Peyer's patch (tissue), 4 donors: ENCODE data around the gene TERT.

Experiments used
- POLR2A ChIP-seq, 2 donors: fragments of 450-650 bp; IDR thresholded peaks; one replicate each; pipeline ENCODE4 v1.5.1; 2017; ENCODE audit warnings: antibody characterized with exemption in 2 of 2, mild to moderate bottlenecking in 2 of 2, moderate library complexity in 2 of 2
- TF ChIP-seq, protein P1 (sequence below), 6 experiments: fragments of 450-650 bp in 4 of 6; fragments of 200-600 bp in 2 of 6; sonication (generic) in 1 of 6; IDR thresholded peaks; one replicate each; pipeline ENCODE4 v1.5.1; 2017 to 2019; ENCODE audit warnings: antibody characterized with exemption in 6 of 6, mild to moderate bottlenecking in 3 of 6, moderate library complexity in 1 of 6

DNA sequence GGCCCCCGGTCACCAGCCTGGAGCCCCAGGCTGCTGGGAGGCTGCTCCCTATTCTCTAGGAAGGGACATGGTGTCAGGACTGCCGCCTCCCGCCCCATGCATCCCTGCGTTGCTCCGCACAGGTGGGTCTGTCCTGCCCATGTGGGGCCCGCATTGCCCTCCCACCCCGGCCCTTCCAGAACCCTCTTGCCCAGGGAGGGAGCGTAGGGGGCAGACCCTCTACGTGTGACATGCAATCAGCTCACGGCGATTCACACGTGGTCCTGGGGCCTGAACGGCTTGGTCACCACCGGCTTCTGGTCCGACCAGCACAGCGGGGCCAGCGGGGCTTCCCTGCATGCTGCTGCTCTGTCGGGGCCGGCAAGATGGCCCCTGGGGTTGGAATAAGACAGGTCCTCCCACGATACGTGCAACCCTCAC is 84.0 kb downstream of the TERT start:
- no peak for TF ChIP-seq POLR2A (IDR thresholded peaks at IDR 0.05)
- TF ChIP-seq, protein P1, sequence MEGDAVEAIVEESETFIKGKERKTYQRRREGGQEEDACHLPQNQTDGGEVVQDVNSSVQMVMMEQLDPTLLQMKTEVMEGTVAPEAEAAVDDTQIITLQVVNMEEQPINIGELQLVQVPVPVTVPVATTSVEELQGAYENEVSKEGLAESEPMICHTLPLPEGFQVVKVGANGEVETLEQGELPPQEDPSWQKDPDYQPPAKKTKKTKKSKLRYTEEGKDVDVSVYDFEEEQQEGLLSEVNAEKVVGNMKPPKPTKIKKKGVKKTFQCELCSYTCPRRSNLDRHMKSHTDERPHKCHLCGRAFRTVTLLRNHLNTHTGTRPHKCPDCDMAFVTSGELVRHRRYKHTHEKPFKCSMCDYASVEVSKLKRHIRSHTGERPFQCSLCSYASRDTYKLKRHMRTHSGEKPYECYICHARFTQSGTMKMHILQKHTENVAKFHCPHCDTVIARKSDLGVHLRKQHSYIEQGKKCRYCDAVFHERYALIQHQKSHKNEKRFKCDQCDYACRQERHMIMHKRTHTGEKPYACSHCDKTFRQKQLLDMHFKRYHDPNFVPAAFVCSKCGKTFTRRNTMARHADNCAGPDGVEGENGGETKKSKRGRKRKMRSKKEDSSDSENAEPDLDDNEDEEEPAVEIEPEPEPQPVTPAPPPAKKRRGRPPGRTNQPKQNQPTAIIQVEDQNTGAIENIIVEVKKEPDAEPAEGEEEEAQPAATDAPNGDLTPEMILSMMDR (IDR thresholded peaks at IDR 0.05): no peak
